ENCODE results near the gene RBM44.

GRCh38 chr2:237872178-237872887 is 73.8 kb downstream of the RBM44 start:
- TF ChIP-seq CTCF (IDR thresholded peaks at IDR 0.05; ENCODE audit: poor library complexity) (no peak), EZH2 (IDR thresholded peaks at IDR 0.05; ENCODE audit: borderline replicate concordance) (no peak)
